ENCODE results near the gene SCT. TPM values are rescaled to one million over a fixed set of nuclear protein-coding genes. Genes with fewer than 3 reads are reported as not detected.

Gene SCT
- total and polyA plus RNA-seq, 2 of the 8 experiments (the other 6 are each of a cell fraction or from before 2014, with no cell fraction given), result 1.7 to 2.0 TPM

- TF ChIP-seq CHD7 (IDR thresholded peaks at IDR 0.05; ENCODE audit: insufficient replicate concordance, low read length) (no peak), RNF2 (IDR thresholded peaks at IDR 0.05; ENCODE audit: borderline replicate concordance, low read depth, low read length, missing control alignments, poor library complexity, severe bottlenecking) (no peak), GABPA (IDR thresholded peaks at IDR 0.05; ENCODE audit: borderline replicate concordance, insufficient read depth, low read length) (no peak), CTCF (IDR thresholded peaks at IDR 0.05; ENCODE audit: control extremely low read depth in 1 of 3, insufficient read depth in 1 of 3, low read depth in 1 of 3, low read length in 3 of 3) (no peak), SP2 (IDR thresholded peaks at IDR 0.05; ENCODE audit: low read length) (no peak)
These were observed 9.6 kb downstream of the SCT start (continued) for GRCh38 chr11:617199-617911.
